ENCODE measurements around the gene MMP25.
"Not testable (repeated sequence)": the region's sequence is repeated elsewhere in the genome, so short reads cannot be mapped to it uniquely, and the experiment has no call there.

The MMP25 gene

GRCh38 chr16:3051009-3051408 lies 4.6 kb downstream of the MMP25 start:
- no peak for DNase-seq (ENCODE audit: low read depth)
- no peak overlapping the region for H3K4me3 ChIP-seq (replicated peaks; ENCODE audit: low read depth, low read length)
- no peak for TF ChIP-seq CTCF (IDR thresholded peaks at IDR 0.05; ENCODE audit: low read length, missing control alignments)

- no peak for DNase-seq (ENCODE audit: low read depth)
- no peak overlapping the region for H3K4me3 ChIP-seq (replicated peaks; ENCODE audit: low read depth, low read length)
These were observed 5.1 kb downstream of the MMP25 start for GRCh38 chr16:3051494-3051893.

GRCh38 chr16:3052571-3053329 lies 6.4 kb downstream of the MMP25 start:
- DNase-seq (ENCODE audit: low read depth); H3K4me3 ChIP-seq (replicated peaks; ENCODE audit: low read depth, low read length): not testable (repeated sequence)

More at GRCh38 chr16:3051494-3051893, 5.1 kb downstream of the MMP25 start:
- no peak for TF ChIP-seq CTCF (IDR thresholded peaks at IDR 0.05; ENCODE audit: low read length, missing control alignments)

- not testable (repeated sequence) for DNase-seq (ENCODE audit: low read depth); H3K4me3 ChIP-seq (replicated peaks; ENCODE audit: low read depth, low read length)
These were observed 7.0 kb downstream of the MMP25 start for GRCh38 chr16:3053330-3053710.

- no peak for TF ChIP-seq CTCF (IDR thresholded peaks at IDR 0.05; ENCODE audit: low read length, missing control alignments)
- DNase-seq (ENCODE audit: low read depth), result no peak
- H3K4me3 ChIP-seq (replicated peaks; ENCODE audit: low read depth, low read length), result no peak overlapping the region
These were observed 8.8 kb downstream of the MMP25 start for GRCh38 chr16:3054965-3055733.

- DNase-seq (ENCODE audit: low read depth); H3K4me3 ChIP-seq (replicated peaks; ENCODE audit: low read depth, low read length): not testable (repeated sequence)
These were observed 9.4 kb downstream of the MMP25 start for GRCh38 chr16:3055734-3056115.

GRCh38 chr16:3056336-3057180 lies 10.2 kb downstream of the MMP25 start:
- H3K4me3 ChIP-seq (replicated peaks; ENCODE audit: low read depth, low read length), result no peak overlapping the region

More at GRCh38 chr16:3056336-3057180, 10.2 kb downstream of the MMP25 start:
- TF ChIP-seq CTCF (IDR thresholded peaks at IDR 0.05; ENCODE audit: low read length, missing control alignments), result no peak
- no peak for DNase-seq (ENCODE audit: low read depth)
